WTC11 (cell line): ENCODE measurements around the gene IFI27L2. TPM values are rescaled to one million over a fixed set of nuclear protein-coding genes. Genes with fewer than 3 reads are reported as not detected.

Experiments used
- ATAC-seq: fragments of 200-7000 bp; cut with Tn5 transposase; 2 replicates; pipeline ENCODE4 v1.10.0; 2021; ENCODE audit warnings: mild to moderate bottlenecking, moderate library complexity
- CTCF ChIA-PET: fragments of 300-600 bp; sonication (Branson Sonifier 250); formaldehyde crosslinking; loops from one replicate; lab custom pipeline; 2021; ENCODE audit warnings: antibody characterized with exemption; lab: Charles Lee
- POLR2A ChIA-PET: fragments of 350-600 bp; sonication (Branson Sonifier 250); formaldehyde crosslinking; loops from one replicate; lab custom pipeline; 2021; ENCODE audit warnings: antibody characterized with exemption; lab: Charles Lee
- DNase-seq: peaks from one replicate; pipeline ENCODE4 v3.0.0; 2021; ENCODE audit warnings: low spot score
- H3K27ac Mint-ChIP-seq: 2 replicates; pipeline ENCODE4 v1.8.0; 2021; ENCODE audit warnings: mixed read lengths
- H3K27me3 Mint-ChIP-seq: 2 replicates; pipeline ENCODE4 v1.8.0; 2021; ENCODE audit warnings: low read depth, mild to moderate bottlenecking, moderate library complexity, mixed read lengths
- H3K36me3 Mint-ChIP-seq: 2 replicates; pipeline ENCODE4 v1.8.0; 2021; ENCODE audit warnings: mixed read lengths
- H3K4me1 Mint-ChIP-seq: 2 replicates; pipeline ENCODE4 v1.8.0; 2022; ENCODE audit warnings: mixed read lengths
- H3K4me3 Mint-ChIP-seq: 2 replicates; pipeline ENCODE4 v1.8.0; 2021; ENCODE audit warnings: mild to moderate bottlenecking, moderate library complexity, mixed read lengths
- H3K9me3 Mint-ChIP-seq: 2 replicates; pipeline ENCODE4 v1.8.0; 2021; ENCODE audit warnings: mixed read lengths
- CBFB ChIP-seq: sonication (generic); formaldehyde crosslinking; IDR thresholded peaks from 2 replicates; pipeline ENCODE4 v1.8.1; 2022; ENCODE audit warnings: mild to moderate bottlenecking, low read depth, missing genetic modification reagents
- GABPB1 ChIP-seq: sonication (generic); formaldehyde crosslinking; IDR thresholded peaks from 2 replicates; pipeline ENCODE4 v1.8.1; 2023; ENCODE audit warnings: mild to moderate bottlenecking, missing genetic modification reagents
- GRHL2 ChIP-seq: fragments of 250-450 bp; sonication (Bioruptor Pico); IDR thresholded peaks from 2 replicates; pipeline ENCODE4 v1.8.0; 2022; ENCODE audit warnings: mild to moderate bottlenecking, moderate library complexity; ENCODE audit not compliant: insufficient replicate concordance, severe bottlenecking
- TCF7 ChIP-seq: sonication (generic); formaldehyde crosslinking; IDR thresholded peaks from 2 replicates; pipeline ENCODE4 v1.8.0; 2022; ENCODE audit warnings: mild to moderate bottlenecking, low read depth, missing genetic modification reagents, moderate library complexity
- total RNA-seq: library from RNA; stranded (reverse); gene quantifications from 3 replicates; pipeline ENCODE4 v1.2.3, GENCODE V29; 2021
- TF ChIP-seq, protein P1 (sequence below): sonication (generic); formaldehyde crosslinking; IDR thresholded peaks from 2 replicates; pipeline ENCODE4 v1.8.1; 2023; ENCODE audit warnings: mild to moderate bottlenecking, missing genetic modification reagents, borderline replicate concordance
- TF ChIP-seq, protein P2 (sequence below): sonication (generic); formaldehyde crosslinking; IDR thresholded peaks from 2 replicates; pipeline ENCODE4 v1.8.0; 2022; ENCODE audit warnings: mild to moderate bottlenecking, missing genetic modification reagents
- TF ChIP-seq, protein P3 (sequence below): fragments of 250-450 bp; sonication (Bioruptor Pico); IDR thresholded peaks from 2 replicates; pipeline ENCODE4 v1.9.0; 2021; ENCODE audit warnings: mild to moderate bottlenecking
- TF ChIP-seq, protein P4 (sequence below): sonication (generic); formaldehyde crosslinking; IDR thresholded peaks from 2 replicates; pipeline ENCODE4 v1.8.0; 2023; ENCODE audit warnings: mild to moderate bottlenecking, missing genetic modification reagents
- TF ChIP-seq, protein P5 (sequence below): fragments of 250-450 bp; sonication (Bioruptor Pico); IDR thresholded peaks from 2 replicates; pipeline ENCODE4 v1.8.0; 2021; ENCODE audit warnings: mild to moderate bottlenecking
- TF ChIP-seq, protein P6 (sequence below): fragments of 250-450 bp; sonication (Bioruptor Pico); IDR thresholded peaks from 2 replicates; pipeline ENCODE4 v1.9.0; 2021; ENCODE audit warnings: moderate library complexity, mild to moderate bottlenecking, inconsistent platforms, borderline replicate concordance
- TF ChIP-seq, protein P7 (sequence below): sonication (generic); formaldehyde crosslinking; IDR thresholded peaks from 2 replicates; pipeline ENCODE4 v1.8.1; 2022; ENCODE audit warnings: low read depth, mild to moderate bottlenecking, moderate library complexity, missing genetic modification reagents, borderline replicate concordance

IFI27L2 gene
- total RNA-seq, 1 experiment from 2014 or later: 22.1 TPM

DNA sequence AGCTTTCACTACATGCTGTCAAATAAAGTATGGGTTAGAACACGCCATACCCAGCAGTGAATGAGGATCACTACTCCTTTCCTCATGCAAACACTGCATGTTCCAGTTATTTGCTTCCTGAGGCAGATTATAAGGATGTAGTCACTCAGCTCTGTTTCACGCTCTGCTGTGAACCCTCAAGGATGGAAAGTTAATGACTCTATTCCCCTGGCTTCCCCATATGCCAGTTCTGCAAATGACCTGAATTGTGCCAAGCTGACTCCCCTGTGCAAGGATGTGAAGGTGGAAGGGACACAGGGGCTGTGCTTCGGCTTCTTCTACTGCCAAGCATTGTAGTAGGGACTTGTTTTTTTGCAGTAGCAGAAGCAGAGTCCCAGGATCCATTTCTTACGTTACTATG lies 41.5 kb downstream of the IFI27L2 start:
- ChIA-PET CTCF (interaction anchor here (0.9 kb wide), 2 partner anchors 49 to 51 kb away, joined by 4 read pairs; no protein-coding TSS in a partner anchor), POLR2A (no interaction called here)
- ATAC-seq: no peak
- TF ChIP-seq, protein P1, sequence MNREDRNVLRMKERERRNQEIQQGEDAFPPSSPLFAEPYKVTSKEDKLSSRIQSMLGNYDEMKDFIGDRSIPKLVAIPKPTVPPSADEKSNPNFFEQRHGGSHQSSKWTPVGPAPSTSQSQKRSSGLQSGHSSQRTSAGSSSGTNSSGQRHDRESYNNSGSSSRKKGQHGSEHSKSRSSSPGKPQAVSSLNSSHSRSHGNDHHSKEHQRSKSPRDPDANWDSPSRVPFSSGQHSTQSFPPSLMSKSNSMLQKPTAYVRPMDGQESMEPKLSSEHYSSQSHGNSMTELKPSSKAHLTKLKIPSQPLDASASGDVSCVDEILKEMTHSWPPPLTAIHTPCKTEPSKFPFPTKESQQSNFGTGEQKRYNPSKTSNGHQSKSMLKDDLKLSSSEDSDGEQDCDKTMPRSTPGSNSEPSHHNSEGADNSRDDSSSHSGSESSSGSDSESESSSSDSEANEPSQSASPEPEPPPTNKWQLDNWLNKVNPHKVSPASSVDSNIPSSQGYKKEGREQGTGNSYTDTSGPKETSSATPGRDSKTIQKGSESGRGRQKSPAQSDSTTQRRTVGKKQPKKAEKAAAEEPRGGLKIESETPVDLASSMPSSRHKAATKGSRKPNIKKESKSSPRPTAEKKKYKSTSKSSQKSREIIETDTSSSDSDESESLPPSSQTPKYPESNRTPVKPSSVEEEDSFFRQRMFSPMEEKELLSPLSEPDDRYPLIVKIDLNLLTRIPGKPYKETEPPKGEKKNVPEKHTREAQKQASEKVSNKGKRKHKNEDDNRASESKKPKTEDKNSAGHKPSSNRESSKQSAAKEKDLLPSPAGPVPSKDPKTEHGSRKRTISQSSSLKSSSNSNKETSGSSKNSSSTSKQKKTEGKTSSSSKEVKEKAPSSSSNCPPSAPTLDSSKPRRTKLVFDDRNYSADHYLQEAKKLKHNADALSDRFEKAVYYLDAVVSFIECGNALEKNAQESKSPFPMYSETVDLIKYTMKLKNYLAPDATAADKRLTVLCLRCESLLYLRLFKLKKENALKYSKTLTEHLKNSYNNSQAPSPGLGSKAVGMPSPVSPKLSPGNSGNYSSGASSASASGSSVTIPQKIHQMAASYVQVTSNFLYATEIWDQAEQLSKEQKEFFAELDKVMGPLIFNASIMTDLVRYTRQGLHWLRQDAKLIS (CRISPR knock-in tag): no peak
- TF ChIP-seq CBFB (no peak), GABPB1 (no peak), TCF7 (CRISPR knock-in tag) (no peak), GRHL2 (no peak)
- TF ChIP-seq, protein P2, sequence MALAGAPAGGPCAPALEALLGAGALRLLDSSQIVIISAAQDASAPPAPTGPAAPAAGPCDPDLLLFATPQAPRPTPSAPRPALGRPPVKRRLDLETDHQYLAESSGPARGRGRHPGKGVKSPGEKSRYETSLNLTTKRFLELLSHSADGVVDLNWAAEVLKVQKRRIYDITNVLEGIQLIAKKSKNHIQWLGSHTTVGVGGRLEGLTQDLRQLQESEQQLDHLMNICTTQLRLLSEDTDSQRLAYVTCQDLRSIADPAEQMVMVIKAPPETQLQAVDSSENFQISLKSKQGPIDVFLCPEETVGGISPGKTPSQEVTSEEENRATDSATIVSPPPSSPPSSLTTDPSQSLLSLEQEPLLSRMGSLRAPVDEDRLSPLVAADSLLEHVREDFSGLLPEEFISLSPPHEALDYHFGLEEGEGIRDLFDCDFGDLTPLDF (CRISPR knock-in tag): no peak
- TF ChIP-seq, protein P3, sequence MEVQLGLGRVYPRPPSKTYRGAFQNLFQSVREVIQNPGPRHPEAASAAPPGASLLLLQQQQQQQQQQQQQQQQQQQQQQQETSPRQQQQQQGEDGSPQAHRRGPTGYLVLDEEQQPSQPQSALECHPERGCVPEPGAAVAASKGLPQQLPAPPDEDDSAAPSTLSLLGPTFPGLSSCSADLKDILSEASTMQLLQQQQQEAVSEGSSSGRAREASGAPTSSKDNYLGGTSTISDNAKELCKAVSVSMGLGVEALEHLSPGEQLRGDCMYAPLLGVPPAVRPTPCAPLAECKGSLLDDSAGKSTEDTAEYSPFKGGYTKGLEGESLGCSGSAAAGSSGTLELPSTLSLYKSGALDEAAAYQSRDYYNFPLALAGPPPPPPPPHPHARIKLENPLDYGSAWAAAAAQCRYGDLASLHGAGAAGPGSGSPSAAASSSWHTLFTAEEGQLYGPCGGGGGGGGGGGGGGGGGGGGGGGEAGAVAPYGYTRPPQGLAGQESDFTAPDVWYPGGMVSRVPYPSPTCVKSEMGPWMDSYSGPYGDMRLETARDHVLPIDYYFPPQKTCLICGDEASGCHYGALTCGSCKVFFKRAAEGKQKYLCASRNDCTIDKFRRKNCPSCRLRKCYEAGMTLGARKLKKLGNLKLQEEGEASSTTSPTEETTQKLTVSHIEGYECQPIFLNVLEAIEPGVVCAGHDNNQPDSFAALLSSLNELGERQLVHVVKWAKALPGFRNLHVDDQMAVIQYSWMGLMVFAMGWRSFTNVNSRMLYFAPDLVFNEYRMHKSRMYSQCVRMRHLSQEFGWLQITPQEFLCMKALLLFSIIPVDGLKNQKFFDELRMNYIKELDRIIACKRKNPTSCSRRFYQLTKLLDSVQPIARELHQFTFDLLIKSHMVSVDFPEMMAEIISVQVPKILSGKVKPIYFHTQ (CRISPR knock-in tag): no peak
- TF ChIP-seq, protein P4, sequence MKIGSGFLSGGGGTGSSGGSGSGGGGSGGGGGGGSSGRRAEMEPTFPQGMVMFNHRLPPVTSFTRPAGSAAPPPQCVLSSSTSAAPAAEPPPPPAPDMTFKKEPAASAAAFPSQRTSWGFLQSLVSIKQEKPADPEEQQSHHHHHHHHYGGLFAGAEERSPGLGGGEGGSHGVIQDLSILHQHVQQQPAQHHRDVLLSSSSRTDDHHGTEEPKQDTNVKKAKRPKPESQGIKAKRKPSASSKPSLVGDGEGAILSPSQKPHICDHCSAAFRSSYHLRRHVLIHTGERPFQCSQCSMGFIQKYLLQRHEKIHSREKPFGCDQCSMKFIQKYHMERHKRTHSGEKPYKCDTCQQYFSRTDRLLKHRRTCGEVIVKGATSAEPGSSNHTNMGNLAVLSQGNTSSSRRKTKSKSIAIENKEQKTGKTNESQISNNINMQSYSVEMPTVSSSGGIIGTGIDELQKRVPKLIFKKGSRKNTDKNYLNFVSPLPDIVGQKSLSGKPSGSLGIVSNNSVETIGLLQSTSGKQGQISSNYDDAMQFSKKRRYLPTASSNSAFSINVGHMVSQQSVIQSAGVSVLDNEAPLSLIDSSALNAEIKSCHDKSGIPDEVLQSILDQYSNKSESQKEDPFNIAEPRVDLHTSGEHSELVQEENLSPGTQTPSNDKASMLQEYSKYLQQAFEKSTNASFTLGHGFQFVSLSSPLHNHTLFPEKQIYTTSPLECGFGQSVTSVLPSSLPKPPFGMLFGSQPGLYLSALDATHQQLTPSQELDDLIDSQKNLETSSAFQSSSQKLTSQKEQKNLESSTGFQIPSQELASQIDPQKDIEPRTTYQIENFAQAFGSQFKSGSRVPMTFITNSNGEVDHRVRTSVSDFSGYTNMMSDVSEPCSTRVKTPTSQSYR (CRISPR knock-in tag): no peak
- TF ChIP-seq, protein P5, sequence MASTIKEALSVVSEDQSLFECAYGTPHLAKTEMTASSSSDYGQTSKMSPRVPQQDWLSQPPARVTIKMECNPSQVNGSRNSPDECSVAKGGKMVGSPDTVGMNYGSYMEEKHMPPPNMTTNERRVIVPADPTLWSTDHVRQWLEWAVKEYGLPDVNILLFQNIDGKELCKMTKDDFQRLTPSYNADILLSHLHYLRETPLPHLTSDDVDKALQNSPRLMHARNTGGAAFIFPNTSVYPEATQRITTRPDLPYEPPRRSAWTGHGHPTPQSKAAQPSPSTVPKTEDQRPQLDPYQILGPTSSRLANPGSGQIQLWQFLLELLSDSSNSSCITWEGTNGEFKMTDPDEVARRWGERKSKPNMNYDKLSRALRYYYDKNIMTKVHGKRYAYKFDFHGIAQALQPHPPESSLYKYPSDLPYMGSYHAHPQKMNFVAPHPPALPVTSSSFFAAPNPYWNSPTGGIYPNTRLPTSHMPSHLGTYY (CRISPR knock-in tag): no peak
- TF ChIP-seq, protein P6, sequence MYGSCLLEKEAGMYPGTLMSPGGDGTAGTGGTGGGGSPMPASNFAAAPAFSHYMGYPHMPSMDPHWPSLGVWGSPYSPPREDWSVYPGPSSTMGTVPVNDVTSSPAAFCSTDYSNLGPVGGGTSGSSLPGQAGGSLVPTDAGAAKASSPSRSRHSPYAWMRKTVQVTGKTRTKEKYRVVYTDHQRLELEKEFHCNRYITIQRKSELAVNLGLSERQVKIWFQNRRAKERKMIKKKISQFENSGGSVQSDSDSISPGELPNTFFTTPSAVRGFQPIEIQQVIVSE (CRISPR knock-in tag): no peak
- TF ChIP-seq, protein P7, sequence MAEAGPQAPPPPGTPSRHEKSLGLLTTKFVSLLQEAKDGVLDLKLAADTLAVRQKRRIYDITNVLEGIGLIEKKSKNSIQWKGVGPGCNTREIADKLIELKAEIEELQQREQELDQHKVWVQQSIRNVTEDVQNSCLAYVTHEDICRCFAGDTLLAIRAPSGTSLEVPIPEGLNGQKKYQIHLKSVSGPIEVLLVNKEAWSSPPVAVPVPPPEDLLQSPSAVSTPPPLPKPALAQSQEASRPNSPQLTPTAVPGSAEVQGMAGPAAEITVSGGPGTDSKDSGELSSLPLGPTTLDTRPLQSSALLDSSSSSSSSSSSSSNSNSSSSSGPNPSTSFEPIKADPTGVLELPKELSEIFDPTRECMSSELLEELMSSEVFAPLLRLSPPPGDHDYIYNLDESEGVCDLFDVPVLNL (CRISPR knock-in tag): no peak
- no peak overlapping the region for H3K27ac Mint-ChIP-seq
- H3K4me3 Mint-ChIP-seq: no peak overlapping the region
- no peaks in the 10 kb centered on the region; the same call in 1 of the 2 replicates for H3K27me3 Mint-ChIP-seq
- H3K36me3 Mint-ChIP-seq: peaks cover 4% of the 10 kb centered on the region
- DNase-seq: no peak
- no peaks in the 10 kb centered on the region for H3K4me1 Mint-ChIP-seq
- peaks cover 5% of the 10 kb centered on the region for H3K9me3 Mint-ChIP-seq
